ENCODE results near the gene NKAIN2. TPM values are rescaled to one million over a fixed set of nuclear protein-coding genes. Genes with fewer than 3 reads are reported as not detected.

NKAIN2 gene
- total and polyA plus RNA-seq, 12 donors = 0.07 to 3.0 (median 0.28) TPM; not detected in 1

GRCh38 chr6:123931928-123932327, 128.3 kb downstream of the NKAIN2 start:
- intact Hi-C loops (cut with DNase I) = no loop called here
- Histone ChIP-seq H3K36me3 (no peaks in the 10 kb centered on the region), H3K27ac (no peak overlapping the region), H3K27me3 (no peaks in the 10 kb centered on the region), H3K9me3 (no peaks in the 10 kb centered on the region), H3K4me3 (no peak overlapping the region), H3K4me1 (no peaks in the 10 kb centered on the region)
- no peak for ATAC-seq
- TF ChIP-seq, protein P1, sequence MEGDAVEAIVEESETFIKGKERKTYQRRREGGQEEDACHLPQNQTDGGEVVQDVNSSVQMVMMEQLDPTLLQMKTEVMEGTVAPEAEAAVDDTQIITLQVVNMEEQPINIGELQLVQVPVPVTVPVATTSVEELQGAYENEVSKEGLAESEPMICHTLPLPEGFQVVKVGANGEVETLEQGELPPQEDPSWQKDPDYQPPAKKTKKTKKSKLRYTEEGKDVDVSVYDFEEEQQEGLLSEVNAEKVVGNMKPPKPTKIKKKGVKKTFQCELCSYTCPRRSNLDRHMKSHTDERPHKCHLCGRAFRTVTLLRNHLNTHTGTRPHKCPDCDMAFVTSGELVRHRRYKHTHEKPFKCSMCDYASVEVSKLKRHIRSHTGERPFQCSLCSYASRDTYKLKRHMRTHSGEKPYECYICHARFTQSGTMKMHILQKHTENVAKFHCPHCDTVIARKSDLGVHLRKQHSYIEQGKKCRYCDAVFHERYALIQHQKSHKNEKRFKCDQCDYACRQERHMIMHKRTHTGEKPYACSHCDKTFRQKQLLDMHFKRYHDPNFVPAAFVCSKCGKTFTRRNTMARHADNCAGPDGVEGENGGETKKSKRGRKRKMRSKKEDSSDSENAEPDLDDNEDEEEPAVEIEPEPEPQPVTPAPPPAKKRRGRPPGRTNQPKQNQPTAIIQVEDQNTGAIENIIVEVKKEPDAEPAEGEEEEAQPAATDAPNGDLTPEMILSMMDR (IDR thresholded peaks at IDR 0.05) = no peak
- 74 to 75% methylated on average over 3 of the region's 3 CpGs for WGBS, 2 donors
- no peak for DNase-seq

DNA sequence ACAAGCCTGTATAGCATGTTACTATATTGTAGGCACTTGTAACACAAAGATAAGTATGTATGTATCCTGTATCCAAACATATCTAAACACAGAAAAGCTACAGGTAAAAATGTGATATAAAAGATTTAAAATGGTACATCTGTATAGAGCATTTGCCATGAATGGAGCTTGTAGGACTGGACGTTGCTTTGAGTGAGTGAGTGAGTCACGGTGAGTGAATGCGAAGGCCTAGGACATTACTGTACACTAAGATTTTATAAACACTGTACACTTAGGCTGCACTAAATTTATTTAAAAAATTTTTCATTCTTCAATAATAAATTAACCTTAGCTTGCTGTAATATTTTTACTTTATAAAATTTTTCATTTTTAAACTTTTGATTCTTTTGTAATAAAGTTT, 136.9 kb downstream of the NKAIN2 start:
- intact Hi-C loops (cut with DNase I) = no loop called here
- WGBS, 2 donors = 91 to 92% methylated on average over 3 of the region's 3 CpGs
- no peaks in the 10 kb centered on the region for H3K27me3 ChIP-seq

DNA sequence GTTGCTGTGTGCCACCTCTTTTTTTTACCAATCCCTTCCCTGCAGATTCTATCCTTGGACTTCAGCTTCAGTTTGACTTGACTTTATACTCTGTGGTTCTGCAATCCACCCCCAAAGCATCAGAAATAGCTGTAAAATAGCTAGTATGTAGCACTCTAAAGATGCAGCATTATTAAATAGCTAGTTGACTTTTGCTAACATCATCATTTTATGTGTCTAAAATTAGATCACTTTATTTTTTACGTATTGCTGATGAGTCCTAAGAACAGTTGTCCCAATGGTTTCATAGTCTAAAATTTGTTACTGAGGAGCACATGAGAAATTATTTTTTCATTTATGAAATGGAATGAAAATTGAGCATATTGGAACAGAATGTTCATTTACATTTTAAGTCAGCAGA, 138.2 kb downstream of the NKAIN2 start:
- no peak overlapping the region for H3K4me3 ChIP-seq
- ATAC-seq (no peak), DNase-seq (no peak)
- H3K9me3 ChIP-seq = no peaks in the 10 kb centered on the region
- no peaks in the 10 kb centered on the region for H3K36me3 ChIP-seq
- no peaks in the 10 kb centered on the region for H3K27me3 ChIP-seq
- 41 to 52% methylated on average over 1 of the region's 1 CpG for WGBS, 2 donors
- TF ChIP-seq, protein P1 (IDR thresholded peaks at IDR 0.05) = no peak
- peaks cover 0 to 15% (median 0%) of the 10 kb centered on the region in 9 donors for H3K4me1 ChIP-seq
- H3K27ac ChIP-seq = no peak overlapping the region
- intact Hi-C loops (cut with DNase I) = no loop called here

More for the DNA sequence above, 136.9 kb downstream of the NKAIN2 start:
- no peak overlapping the region for H3K27ac ChIP-seq
- no peak for ATAC-seq
- no peaks in the 10 kb centered on the region for H3K9me3 ChIP-seq
- peaks cover 0 to 15% (median 0%) of the 10 kb centered on the region in 9 donors for H3K4me1 ChIP-seq
- DNase-seq = no peak
- H3K36me3 ChIP-seq = no peaks in the 10 kb centered on the region
- no peak overlapping the region for H3K4me3 ChIP-seq
- TF ChIP-seq, protein P1 (IDR thresholded peaks at IDR 0.05) = no peak

DNA sequence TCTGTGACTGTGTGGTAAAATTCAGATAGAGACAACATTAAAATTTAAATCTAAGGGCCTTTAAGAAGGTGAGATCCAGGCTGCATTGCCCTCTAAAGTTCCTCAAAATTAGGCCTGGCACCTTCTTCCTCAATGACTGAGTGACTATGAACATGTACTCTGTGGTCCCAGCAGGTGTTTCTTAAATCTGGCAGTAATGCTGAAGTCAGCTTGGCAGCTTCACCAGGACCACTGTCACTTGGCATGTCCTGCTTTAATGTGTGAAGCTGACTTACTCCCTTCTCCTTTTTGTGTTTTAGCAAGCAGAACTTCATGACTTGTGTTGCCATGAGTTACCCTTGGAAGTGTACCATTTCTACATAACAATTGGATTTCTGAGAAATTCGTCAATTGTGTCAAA, 141.7 kb downstream of the NKAIN2 start:
- no peak for ATAC-seq
- WGBS, 2 donors = 71 to 78% methylated on average over 1 of the region's 1 CpG
- TF ChIP-seq, protein P1 (IDR thresholded peaks at IDR 0.05) = no peak
- H3K4me1 ChIP-seq = peaks cover 0 to 15% (median 0%) of the 10 kb centered on the region in 9 donors
- intact Hi-C loops (cut with DNase I) = no loop called here
- peaks cover 0 to 22% (median 7%) of the 10 kb centered on the region in 11 donors for H3K9me3 ChIP-seq
- DNase-seq = no peak
- H3K27ac ChIP-seq = no peak overlapping the region
- H3K27me3 ChIP-seq = no peaks in the 10 kb centered on the region
- H3K4me3 ChIP-seq = no peak overlapping the region
- H3K36me3 ChIP-seq = no peaks in the 10 kb centered on the region

All from heart right ventricle (tissue), 16 donors.